SK-N-MC (cell line): Measurements from ENCODE around the gene CAPN12.

Experiments
- EZH2 ChIP-seq: fragments of 200-600 bp; sonication (generic); IDR thresholded peaks from one replicate; pipeline ENCODE4 v1.6.1; 2017; ENCODE audit warnings: antibody characterized with exemption
- POLR2AphosphoS5 ChIP-seq: IDR thresholded peaks from 2 replicates; pipeline ENCODE4 v1.6.1; 2012; ENCODE audit warnings: mild to moderate bottlenecking, low read depth, low read length, borderline replicate concordance

DNA sequence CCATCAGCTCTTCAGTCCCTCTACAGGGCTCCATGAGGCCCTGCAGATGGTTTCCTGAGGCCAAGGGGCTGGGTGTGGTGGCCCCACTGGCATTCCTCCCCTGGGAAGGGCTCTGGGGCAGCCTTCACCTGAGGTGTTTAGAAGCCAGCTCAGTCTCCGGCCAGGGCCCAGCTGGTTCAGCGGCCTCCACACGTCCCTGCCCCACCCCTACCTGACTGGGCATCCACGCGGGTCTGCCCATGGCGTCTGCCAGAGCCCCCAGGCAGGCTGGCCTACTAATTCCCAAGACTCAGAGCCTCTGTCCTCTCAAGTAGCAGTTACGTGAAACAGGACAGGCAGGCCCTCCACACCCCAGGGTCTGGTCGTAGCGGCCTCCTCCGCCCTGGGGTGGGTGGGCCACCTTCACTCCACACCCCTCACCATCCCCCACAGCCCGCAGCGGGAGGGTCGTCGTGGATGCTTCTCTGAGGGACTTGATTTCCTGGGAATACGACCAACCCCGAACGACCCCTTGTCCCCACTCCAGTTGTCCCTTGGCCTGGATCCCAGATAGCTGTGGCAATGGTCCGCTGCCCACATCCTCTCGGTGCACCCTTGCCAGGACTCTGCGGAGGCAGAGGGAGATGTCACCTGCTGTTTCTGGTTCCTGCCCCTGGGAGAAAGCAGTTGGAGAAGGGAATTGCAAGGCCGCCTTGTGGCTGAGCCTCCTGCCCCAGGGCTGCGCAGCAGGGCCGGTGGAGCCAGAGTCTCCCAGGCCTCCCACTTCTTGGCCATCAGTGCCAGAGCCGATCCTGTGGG, 24.3 kb downstream of the CAPN12 start:
- TF ChIP-seq POLR2AphosphoS5 (no peak), EZH2 (no peak)
